ENCODE results near the gene SLC22A17. TPM values are rescaled to one million over a fixed set of nuclear protein-coding genes. Genes with fewer than 3 reads are reported as not detected.

Gene SLC22A17
- total RNA-seq, 1 donor from 2014 or later: 29.3 TPM

GRCh38 chr14:23399591-23399990 is 46.9 kb upstream of the SLC22A17 start:
- no peak for FAIRE-seq
- Histone ChIP-seq H2AFZ (ENCODE audit: low read depth, low read length) (no peak overlapping the region), H4K20me1 (ENCODE audit: insufficient read depth, low read length) (no peaks in the 10 kb centered on the region), H3K27ac (ENCODE audit: low read depth, low read length) (no peak overlapping the region), H3K79me2 (ENCODE audit: insufficient read depth, low read length) (no peaks in the 10 kb centered on the region), H3K9ac (ENCODE audit: low read length) (no peak overlapping the region), H3K4me2 (ENCODE audit: low read length) (no peak overlapping the region), H3K4me1 (ENCODE audit: insufficient read depth, low read length) (no peaks in the 10 kb centered on the region), H3K27me3 (ENCODE audit: insufficient read depth, low read length) (no peaks in the 10 kb centered on the region), H3K4me3 (ENCODE audit: insufficient read depth, low read depth, low read length) (no peak overlapping the region), H3K9me3 (ENCODE audit: insufficient read depth, low read depth, low read length) (no peaks in the 10 kb centered on the region), H3K36me3 (ENCODE audit: insufficient read depth, low read length) (no peaks in the 10 kb centered on the region)
- no peak for DNase-seq (ENCODE audit: low read depth)
- no peak for TF ChIP-seq EZH2 (IDR thresholded peaks at IDR 0.05; ENCODE audit: insufficient read depth, low read length)
- TF ChIP-seq CTCF (IDR thresholded peaks at IDR 0.05; ENCODE audit: insufficient read depth, low read depth, low read length): no peak
- Mint-ChIP-seq H3K4me1 (ENCODE audit: low read depth, unreplicated experiment) (no peaks in the 10 kb centered on the region), H3K27me3 (ENCODE audit: low read depth, unreplicated experiment) (peaks cover 73% of the 10 kb centered on the region), H3K9me3 (ENCODE audit: unreplicated experiment) (peaks cover 12% of the 10 kb centered on the region), H3K36me3 (ENCODE audit: low read depth, unreplicated experiment) (no peaks in the 10 kb centered on the region), H3K27ac (ENCODE audit: unreplicated experiment) (no peak overlapping the region), H3K4me3 (ENCODE audit: unreplicated experiment) (no peak overlapping the region)

GRCh38 chr14:23399136-23399535 is 46.4 kb upstream of the SLC22A17 start:
- Histone ChIP-seq H3K79me2 (ENCODE audit: insufficient read depth, low read length) (no peaks in the 10 kb centered on the region), H4K20me1 (ENCODE audit: insufficient read depth, low read length) (no peaks in the 10 kb centered on the region), H3K27me3 (ENCODE audit: insufficient read depth, low read length) (no peaks in the 10 kb centered on the region), H3K4me3 (ENCODE audit: insufficient read depth, low read depth, low read length) (no peak overlapping the region), H3K4me1 (ENCODE audit: insufficient read depth, low read length) (no peaks in the 10 kb centered on the region), H3K9me3 (ENCODE audit: insufficient read depth, low read depth, low read length) (no peaks in the 10 kb centered on the region), H3K4me2 (ENCODE audit: low read length) (no peak overlapping the region), H3K9ac (ENCODE audit: low read length) (no peak overlapping the region), H3K27ac (ENCODE audit: low read depth, low read length) (no peak overlapping the region), H2AFZ (ENCODE audit: low read depth, low read length) (no peak overlapping the region), H3K36me3 (ENCODE audit: insufficient read depth, low read length) (no peaks in the 10 kb centered on the region)
- no peaks in the 10 kb centered on the region for H3K4me1 Mint-ChIP-seq (ENCODE audit: low read depth, unreplicated experiment)
- H3K9me3 Mint-ChIP-seq (ENCODE audit: unreplicated experiment): peaks cover 12% of the 10 kb centered on the region
- H3K36me3 Mint-ChIP-seq (ENCODE audit: low read depth, unreplicated experiment): no peaks in the 10 kb centered on the region
- no peak overlapping the region for H3K4me3 Mint-ChIP-seq (ENCODE audit: unreplicated experiment)
- DNase-seq (ENCODE audit: low read depth) (no peak), FAIRE-seq (no peak)
- no peak overlapping the region for H3K27ac Mint-ChIP-seq (ENCODE audit: unreplicated experiment)
- peaks cover 69% of the 10 kb centered on the region for H3K27me3 Mint-ChIP-seq (ENCODE audit: low read depth, unreplicated experiment)
- no peak for TF ChIP-seq EZH2 (IDR thresholded peaks at IDR 0.05; ENCODE audit: insufficient read depth, low read length)
- no peak for TF ChIP-seq CTCF (IDR thresholded peaks at IDR 0.05; ENCODE audit: insufficient read depth, low read depth, low read length)

- H3K27me3 Mint-ChIP-seq (ENCODE audit: low read depth, unreplicated experiment): peaks cover 64% of the 10 kb centered on the region
Measured at GRCh38 chr14:23398348-23398747, 45.7 kb upstream of the SLC22A17 start.

More at GRCh38 chr14:23398348-23398747, 45.7 kb upstream of the SLC22A17 start:
- Histone ChIP-seq H3K4me1 (ENCODE audit: insufficient read depth, low read length) (no peaks in the 10 kb centered on the region), H3K4me2 (ENCODE audit: low read length) (no peak overlapping the region), H3K79me2 (ENCODE audit: insufficient read depth, low read length) (no peaks in the 10 kb centered on the region), H3K4me3 (ENCODE audit: insufficient read depth, low read depth, low read length) (no peak overlapping the region), H3K36me3 (ENCODE audit: insufficient read depth, low read length) (no peaks in the 10 kb centered on the region), H3K27ac (ENCODE audit: low read depth, low read length) (no peak overlapping the region), H3K9me3 (ENCODE audit: insufficient read depth, low read depth, low read length) (no peaks in the 10 kb centered on the region), H4K20me1 (ENCODE audit: insufficient read depth, low read length) (no peaks in the 10 kb centered on the region), H3K9ac (ENCODE audit: low read length) (no peak overlapping the region), H2AFZ (ENCODE audit: low read depth, low read length) (no peak overlapping the region), H3K27me3 (ENCODE audit: insufficient read depth, low read length) (no peaks in the 10 kb centered on the region)
- DNase-seq (ENCODE audit: low read depth) (no peak), FAIRE-seq (no peak)
- Mint-ChIP-seq H3K4me3 (ENCODE audit: unreplicated experiment) (no peak overlapping the region), H3K9me3 (ENCODE audit: unreplicated experiment) (peaks cover 12% of the 10 kb centered on the region), H3K36me3 (ENCODE audit: low read depth, unreplicated experiment) (no peaks in the 10 kb centered on the region), H3K4me1 (ENCODE audit: low read depth, unreplicated experiment) (no peaks in the 10 kb centered on the region), H3K27ac (ENCODE audit: unreplicated experiment) (no peak overlapping the region)
- no peak for TF ChIP-seq CTCF (IDR thresholded peaks at IDR 0.05; ENCODE audit: insufficient read depth, low read depth, low read length)
- TF ChIP-seq EZH2 (IDR thresholded peaks at IDR 0.05; ENCODE audit: insufficient read depth, low read length): no peak

Measured in astrocyte (in vitro differentiated cells and primary cell).